PC-9 (cell line): ENCODE measurements around the gene PTF1A.

ENCODE experiments used
- EZH2 ChIP-seq: fragments of 200-600 bp; sonication (generic); IDR thresholded peaks from 2 replicates; pipeline ENCODE4 v1.8.0; 2017; ENCODE audit warnings: antibody characterized with exemption, low read depth
- TF ChIP-seq, protein P1 (sequence below): fragments of 200-600 bp; sonication (generic); conservative IDR thresholded peaks from 2 replicates; pipeline ENCODE4 v1.6.1; 2017; ENCODE audit warnings: mixed run types, antibody characterized with exemption, mild to moderate bottlenecking, moderate library complexity

DNA sequence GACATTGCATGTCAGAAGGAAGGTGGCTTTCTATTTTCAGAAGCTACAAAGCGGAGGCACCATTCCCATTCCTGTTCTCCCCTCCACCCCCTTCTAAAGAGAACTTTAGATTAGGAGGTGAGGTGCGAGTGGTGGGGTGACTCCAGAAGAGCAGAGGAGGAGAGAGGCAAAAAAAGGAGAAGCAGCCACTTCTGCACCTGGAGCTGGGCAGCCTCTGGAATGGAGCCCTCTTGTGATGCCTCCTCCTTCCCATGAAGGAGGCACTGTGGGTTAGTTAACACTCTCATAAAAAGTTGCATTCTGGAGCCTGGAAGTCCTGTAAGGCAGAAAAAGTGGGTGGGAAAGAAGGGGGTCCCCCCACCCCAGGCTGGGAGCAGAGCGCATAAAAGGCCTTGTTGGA lies 4.8 kb downstream of the PTF1A start:
- TF ChIP-seq, protein P1, sequence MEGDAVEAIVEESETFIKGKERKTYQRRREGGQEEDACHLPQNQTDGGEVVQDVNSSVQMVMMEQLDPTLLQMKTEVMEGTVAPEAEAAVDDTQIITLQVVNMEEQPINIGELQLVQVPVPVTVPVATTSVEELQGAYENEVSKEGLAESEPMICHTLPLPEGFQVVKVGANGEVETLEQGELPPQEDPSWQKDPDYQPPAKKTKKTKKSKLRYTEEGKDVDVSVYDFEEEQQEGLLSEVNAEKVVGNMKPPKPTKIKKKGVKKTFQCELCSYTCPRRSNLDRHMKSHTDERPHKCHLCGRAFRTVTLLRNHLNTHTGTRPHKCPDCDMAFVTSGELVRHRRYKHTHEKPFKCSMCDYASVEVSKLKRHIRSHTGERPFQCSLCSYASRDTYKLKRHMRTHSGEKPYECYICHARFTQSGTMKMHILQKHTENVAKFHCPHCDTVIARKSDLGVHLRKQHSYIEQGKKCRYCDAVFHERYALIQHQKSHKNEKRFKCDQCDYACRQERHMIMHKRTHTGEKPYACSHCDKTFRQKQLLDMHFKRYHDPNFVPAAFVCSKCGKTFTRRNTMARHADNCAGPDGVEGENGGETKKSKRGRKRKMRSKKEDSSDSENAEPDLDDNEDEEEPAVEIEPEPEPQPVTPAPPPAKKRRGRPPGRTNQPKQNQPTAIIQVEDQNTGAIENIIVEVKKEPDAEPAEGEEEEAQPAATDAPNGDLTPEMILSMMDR, result no peak
- no peak for TF ChIP-seq EZH2
